Islet of Langerhans (tissue), 1 donor: ENCODE results near the gene SUN2.
"Not testable (repeated sequence)": the region's sequence is repeated elsewhere in the genome, so short reads cannot be mapped to it uniquely, and the experiment has no call there.

Source experiments
- FAIRE-seq: peaks from one replicate; lab custom pipeline; 2011; peaks lifted over from hg19 to GRCh38; lab: Jason Lieb, UNC

SUN2 gene

GRCh38 chr22:38755911-38756532 lies at the start of gene SUN2:
TSS of gene SUN2 (minus strand) at chr22:38755998. CDS start at chr22:38752628, 3,370 bp downstream.
- peak; percentile 21 for FAIRE-seq

- not testable (repeated sequence) for FAIRE-seq
These were observed 49.3 kb upstream of the SUN2 start for GRCh38 chr22:38805041-38805593.

- no peak for FAIRE-seq
These were observed 46.9 kb upstream of the SUN2 start for GRCh38 chr22:38802671-38803121.

DNA sequence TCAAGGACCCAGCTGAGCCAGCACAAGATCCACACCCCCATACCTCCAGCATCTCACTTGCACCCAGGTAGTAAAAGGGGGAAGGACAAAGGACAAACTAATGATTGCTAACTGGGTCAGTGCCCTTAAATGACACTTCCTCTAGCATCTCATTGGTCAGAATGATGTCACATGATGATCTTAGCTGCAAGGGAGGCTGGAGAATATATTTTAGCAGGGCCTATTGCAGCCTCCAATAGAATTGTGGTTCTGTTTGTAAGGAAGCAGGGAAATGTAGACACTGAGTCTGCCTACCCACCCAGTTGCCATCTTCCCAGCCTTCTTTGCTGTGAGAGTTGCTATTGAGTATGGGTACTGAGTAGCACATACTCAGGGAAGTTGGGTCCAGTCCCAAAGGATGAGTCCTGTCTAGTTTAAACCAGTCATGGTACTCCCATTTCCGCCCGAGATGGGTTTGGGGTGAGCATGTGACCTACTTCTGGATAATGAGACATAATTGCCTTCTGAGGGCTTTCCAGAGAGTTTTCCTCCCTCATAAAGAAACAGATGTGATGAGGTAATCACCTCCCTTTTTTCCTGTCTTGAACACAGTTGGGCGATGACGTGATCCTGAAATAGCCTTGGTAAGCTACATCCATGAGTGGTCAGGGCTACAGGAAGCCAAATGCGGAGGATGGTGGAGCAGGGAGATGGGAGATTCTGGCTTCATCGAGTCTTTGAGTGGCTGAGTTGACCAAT lies 43.6 kb upstream of the SUN2 start:
- no peak for FAIRE-seq

GRCh38 chr22:38798496-38798895 lies 42.7 kb upstream of the SUN2 start:
- no peak for FAIRE-seq

DNA sequence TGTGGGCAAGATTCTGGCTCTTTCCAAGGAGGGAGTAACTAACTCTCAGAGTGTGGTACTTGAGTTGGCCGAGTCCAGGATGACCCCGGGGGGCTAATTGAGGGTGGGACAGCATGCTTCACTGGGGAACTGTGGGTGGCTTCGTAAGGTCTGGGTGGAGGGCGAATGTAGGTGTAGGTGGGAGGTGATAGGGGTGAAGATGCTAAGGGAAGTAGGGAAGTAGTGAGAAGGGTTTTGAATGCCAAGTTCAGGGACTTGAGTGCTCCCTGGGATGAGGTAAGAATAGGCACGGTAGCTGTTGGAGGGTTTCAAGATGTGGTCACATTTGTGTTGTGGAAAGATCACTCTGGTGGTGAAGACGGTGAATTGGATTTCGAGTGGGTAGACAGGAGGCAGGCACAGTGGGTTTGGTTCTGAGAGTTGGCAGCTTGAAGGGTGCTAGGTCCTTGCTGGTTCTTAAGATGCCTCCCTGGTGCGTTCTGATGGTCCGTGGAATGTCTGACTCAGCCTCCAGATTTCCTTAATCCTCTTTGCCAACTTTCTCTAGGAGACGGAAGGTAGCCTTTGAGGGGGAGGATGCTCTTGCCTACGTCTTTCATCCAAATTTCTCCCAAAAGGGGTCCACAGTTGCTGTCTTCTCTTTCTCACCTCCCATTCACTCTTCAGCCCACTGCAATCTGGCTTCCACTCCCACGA lies 40.6 kb upstream of the SUN2 start:
- FAIRE-seq, result no peak

GRCh38 chr22:38795569-38795968 lies 39.8 kb upstream of the SUN2 start:
- no peak for FAIRE-seq

GRCh38 chr22:38793721-38794466 lies 38.1 kb upstream of the SUN2 start, which contains the start of gene DNAL4:
TSS of gene DNAL4 (minus strand) at chr22:38794143. CDS start at chr22:38782731, 11,412 bp downstream.
- peak; percentile 99 for FAIRE-seq

DNA sequence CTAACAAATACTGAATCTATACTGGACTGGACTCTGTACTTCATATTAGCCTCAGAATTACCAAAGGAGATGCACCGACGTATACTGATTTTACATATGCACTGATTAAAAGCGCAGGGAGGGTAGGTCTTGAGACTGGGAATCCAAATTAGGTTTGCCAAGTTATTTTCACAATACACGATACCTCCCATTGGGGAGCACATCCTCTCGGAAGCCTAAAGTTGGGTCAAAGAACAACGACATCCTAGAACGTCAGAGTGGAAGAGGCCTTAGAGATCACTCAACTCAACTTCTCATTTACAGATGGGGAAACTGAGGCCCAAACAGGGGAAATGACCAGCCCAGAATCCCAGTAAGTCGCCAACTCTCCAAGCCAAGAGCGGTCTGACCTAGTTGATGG lies 37.5 kb upstream of the SUN2 start:
- no peak for FAIRE-seq

GRCh38 chr22:38792833-38793232 lies 37.0 kb upstream of the SUN2 start:
- no peak for FAIRE-seq

DNA sequence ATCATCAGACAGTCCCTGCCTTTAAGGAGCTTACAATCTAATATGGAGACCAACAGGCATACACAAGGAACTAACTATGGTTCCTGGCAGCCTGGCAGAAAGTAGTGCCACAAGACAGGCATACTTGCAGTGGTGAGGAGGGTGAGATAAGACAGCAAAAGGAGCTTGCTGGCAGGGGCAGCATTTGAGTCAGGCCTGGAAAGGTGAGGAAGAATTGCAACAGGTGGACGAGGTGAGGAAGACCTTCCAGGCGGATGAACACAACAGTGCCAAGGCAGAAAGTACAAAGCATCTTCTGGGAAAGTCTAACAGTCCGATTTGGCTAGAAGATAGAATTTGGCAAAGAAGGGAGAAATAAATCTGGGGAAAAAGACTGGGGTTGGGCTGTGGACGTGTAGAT lies 33.8 kb upstream of the SUN2 start:
- no peak for FAIRE-seq

- no peak for FAIRE-seq
These were observed 33.0 kb upstream of the SUN2 start for GRCh38 chr22:38788846-38789245.

DNA sequence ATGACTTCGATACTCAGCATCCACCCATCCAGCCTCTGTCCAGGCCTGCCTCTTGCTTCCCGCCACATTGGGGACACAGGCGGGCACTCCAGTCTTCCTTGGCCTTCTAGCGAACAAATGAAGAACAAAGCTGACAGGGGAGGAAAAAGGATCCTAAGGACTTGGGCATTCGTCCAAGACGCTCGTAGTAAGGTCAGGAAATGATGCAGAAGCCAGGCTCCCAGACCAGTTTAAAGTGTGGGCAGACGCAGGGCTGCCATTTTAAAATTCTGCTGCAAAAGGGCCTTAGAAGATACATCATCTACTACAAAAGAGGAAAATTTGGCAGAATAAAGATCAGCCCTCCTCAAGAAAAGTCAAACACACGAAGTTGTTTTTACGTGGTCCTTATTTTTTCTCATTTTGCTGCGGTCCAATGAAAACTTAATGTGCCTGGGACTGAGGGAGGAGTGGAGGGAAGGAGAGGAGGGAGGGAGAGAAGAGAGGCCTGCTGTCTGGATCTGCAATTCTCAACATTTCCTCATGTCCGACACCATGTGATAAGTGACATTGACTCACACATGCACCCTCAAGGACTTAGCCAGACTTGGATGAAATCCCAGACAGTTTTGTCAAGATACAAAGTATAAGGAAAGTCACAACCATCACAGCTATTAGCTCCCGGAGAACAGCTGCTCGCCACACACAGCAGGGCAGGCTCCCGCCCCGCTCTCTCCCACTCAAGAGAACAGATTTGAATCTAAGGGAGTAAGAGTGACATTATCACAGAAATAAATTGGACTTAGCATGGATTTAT lies 32.4 kb upstream of the SUN2 start:
- FAIRE-seq, result no peak

DNA sequence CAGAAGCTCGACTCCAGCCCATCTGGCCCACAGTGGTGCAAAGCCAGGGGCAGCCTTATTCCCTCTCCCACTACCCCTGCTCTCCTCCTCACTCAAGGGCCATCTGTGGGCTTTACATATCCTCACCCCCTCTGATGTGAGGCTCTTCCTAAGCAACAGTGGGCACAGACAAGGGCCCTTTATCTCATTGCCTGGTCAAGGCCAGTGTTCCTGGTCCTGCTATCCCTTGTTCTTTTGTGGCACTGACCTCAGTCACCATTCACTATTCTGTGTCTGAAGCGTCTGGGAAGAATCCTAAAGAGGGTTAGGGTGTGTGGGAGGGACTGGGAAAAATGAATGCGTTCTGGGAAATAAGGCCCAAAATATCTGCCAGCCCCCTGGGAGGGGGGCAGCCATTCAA lies 30.8 kb upstream of the SUN2 start:
- FAIRE-seq, result no peak

DNA sequence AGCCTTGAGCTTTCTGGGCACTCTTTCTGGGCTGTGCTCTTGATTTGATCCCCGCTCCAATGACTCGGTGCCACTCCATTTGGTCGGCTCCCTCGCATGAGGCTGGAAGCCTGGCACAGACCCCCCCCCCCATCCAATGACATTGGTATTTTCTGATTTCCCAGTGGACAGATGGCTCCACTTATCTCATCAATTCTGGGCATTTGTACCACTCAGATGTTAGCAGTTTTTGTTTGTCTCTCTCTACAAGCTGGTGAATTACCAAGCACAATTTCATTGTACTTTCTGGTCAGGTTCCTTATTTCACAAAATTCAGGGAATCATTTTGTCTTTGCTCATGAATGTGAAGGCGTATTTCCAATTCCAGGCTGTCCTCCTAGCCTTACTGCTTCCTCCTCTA lies 29.1 kb upstream of the SUN2 start:
- no peak for FAIRE-seq

DNA sequence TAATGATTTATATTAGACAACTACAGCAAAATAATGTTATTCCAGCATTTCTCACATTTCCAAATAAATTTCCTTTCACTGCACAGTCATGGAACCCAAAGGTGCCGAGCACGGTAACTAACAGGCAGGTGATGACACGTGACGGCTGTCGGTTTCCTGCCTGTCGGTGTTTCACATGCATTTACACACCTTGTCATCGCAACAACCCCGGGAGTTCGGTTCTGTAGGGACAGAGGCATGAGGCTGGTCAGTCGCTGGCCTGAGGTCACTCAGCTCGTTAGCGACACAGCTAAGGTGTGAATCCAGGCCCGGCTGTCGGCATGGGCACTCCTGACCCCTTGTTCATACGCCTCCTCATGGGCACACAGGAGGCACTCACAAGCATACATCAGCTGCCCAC lies 28.2 kb upstream of the SUN2 start:
- no peak for FAIRE-seq

- FAIRE-seq, result no peak
These were observed 27.4 kb upstream of the SUN2 start for GRCh38 chr22:38783095-38783615.

DNA sequence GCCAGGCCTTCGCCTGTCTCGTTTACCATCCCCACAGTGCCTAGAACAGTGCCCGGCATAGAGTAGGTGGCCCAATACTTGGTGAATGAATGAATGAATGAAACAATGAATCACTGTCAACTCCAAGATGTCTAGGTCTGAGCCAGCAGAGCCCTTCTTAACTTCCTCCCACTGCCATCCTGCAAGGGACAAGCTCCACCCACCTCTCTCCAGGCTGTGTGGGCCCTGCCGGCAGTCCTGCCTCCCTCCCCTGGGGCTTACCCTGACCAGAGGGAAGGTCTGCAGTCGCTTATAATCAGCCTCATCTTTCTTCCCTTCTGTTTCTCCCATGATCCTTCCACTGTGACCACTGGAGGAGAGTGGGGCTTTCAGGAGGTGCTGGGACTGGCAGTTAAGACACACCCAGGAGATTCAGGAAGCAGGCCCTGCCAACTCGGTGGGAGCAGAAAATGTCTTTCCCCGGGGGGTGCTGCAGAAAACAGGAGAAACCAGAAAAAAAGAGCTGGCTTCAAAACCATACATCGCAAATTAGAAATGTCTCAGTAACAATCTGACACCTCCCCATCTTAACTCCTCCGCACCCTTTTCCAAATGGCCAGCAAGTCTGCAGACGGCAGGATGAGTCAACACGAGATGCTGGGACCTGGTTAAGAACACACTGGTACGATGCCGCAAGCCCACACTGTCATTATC lies 26.8 kb upstream of the SUN2 start:
- no peak for FAIRE-seq

GRCh38 chr22:38781033-38781432 lies 25.2 kb upstream of the SUN2 start:
- no peak for FAIRE-seq

- no peak for FAIRE-seq
These were observed 21.4 kb upstream of the SUN2 start for GRCh38 chr22:38777087-38777671.
